ENCODE data around the gene FOXA1. TPM values are rescaled to one million over a fixed set of nuclear protein-coding genes. Genes with fewer than 3 reads are reported as not detected.

The FOXA1 gene
- total RNA-seq, 1 experiment from 2014 or later = 0.07 TPM

- no peaks in the 10 kb centered on the region for H3K4me1 Mint-ChIP-seq
- Histone ChIP-seq H3K4me1 (ENCODE audit: insufficient read depth, low read length) (no peaks in the 10 kb centered on the region), H3K9me3 (ENCODE audit: control insufficient read depth, low read depth, low read length) (no peaks in the 10 kb centered on the region), H2AK5ac (ENCODE audit: insufficient read length, low read length) (no peak overlapping the region), H2BK15ac (ENCODE audit: low read depth, low read length) (no peak overlapping the region), H2BK5ac (ENCODE audit: insufficient read length, low read length) (no peak overlapping the region), H3K56ac (ENCODE audit: insufficient read length, low read depth, low read length) (no peak overlapping the region), H3K14ac (ENCODE audit: insufficient read depth, low read length) (no peak overlapping the region), H3T11ph (ENCODE audit: low read length) (no peak overlapping the region), H2BK12ac (ENCODE audit: insufficient read length, low read depth, low read length) (no peak overlapping the region), H3K79me1 (ENCODE audit: insufficient read depth, low read depth, low read length, poor library complexity, severe bottlenecking) (no peaks in the 10 kb centered on the region), H3K18ac (ENCODE audit: insufficient read length, low read depth, low read length) (no peak overlapping the region), H2BK120ac (ENCODE audit: low read depth, low read length, poor library complexity, severe bottlenecking) (no peak overlapping the region), H3K9ac (ENCODE audit: extremely low read depth, insufficient read length, low read length) (no peak overlapping the region), H2AFZ (ENCODE audit: low read length) (no peak overlapping the region), H3K27ac (ENCODE audit: insufficient read length, low read depth, low read length) (no peak overlapping the region), H3K23ac (ENCODE audit: insufficient read length, low read depth, low read length) (no peak overlapping the region), H3K79me2 (ENCODE audit: insufficient read depth, low read length) (no peaks in the 10 kb centered on the region), H3K4me2 (ENCODE audit: insufficient read depth, insufficient read length, low read length) (no peak overlapping the region), H2BK20ac (ENCODE audit: low read depth, low read length, poor library complexity, severe bottlenecking) (no peak overlapping the region), H3K4ac (ENCODE audit: low read depth, low read length) (no peak overlapping the region), H4K8ac (replicated peaks; ENCODE audit: insufficient read length, low read depth, low read length) (no peak overlapping the region), H3K27me3 (ENCODE audit: insufficient read depth, low read length) (no peaks in the 10 kb centered on the region), H4K5ac (ENCODE audit: insufficient read length, low read depth, low read length) (no peak overlapping the region), H4K91ac (ENCODE audit: insufficient read length, low read depth, low read length) (no peak overlapping the region), H3K23me2 (ENCODE audit: insufficient read length, low read depth, low read length, poor library complexity, severe bottlenecking) (no peaks in the 10 kb centered on the region), H4K20me1 (ENCODE audit: control insufficient read depth, insufficient read depth, insufficient read length) (no peaks in the 10 kb centered on the region)
- H3K27me3 Mint-ChIP-seq (ENCODE audit: low read depth) = no peaks in the 10 kb centered on the region
- H3K27ac Mint-ChIP-seq = no peak overlapping the region
- 100% methylated on average over 1 of the region's 1 CpG for WGBS (ENCODE audit: extremely low coverage, insufficient read length, low lambda C conversion rate)
- no peaks in the 10 kb centered on the region for H3K9me3 Mint-ChIP-seq
- peaks cover 0 to 1% (median 0%) of the 10 kb centered on the region in 3 experiments; a peak in 1 of 7 replicates for H3K36me3 Mint-ChIP-seq (ENCODE audit: insufficient read depth in 1 of 3, low read depth in 3 of 3)
- H3K4me3 Mint-ChIP-seq = no peak overlapping the region
- no peak for DNase-seq
- no peak for TF ChIP-seq CTCF (conservative IDR thresholded peaks at IDR 0.05)
Observed at GRCh38 chr14:37539992-37540391, 55.1 kb downstream of the FOXA1 start.

Other genes with a start within 250 kb of the FOXA1 start
- gene TTC6, start 380 bp upstream of the FOXA1 start, total RNA-seq (2021) = 0.24 and 0.33 TPM in 2 replicates